HG02938 (cell line): ENCODE data around the gene ACSL5.
A peak's percentile ranks its signal among the peaks of the same experiment; 100 is the strongest.
"Not testable (repeated sequence)": the region's sequence is repeated elsewhere in the genome, so short reads cannot be mapped to it uniquely, and the experiment has no call there.

Source experiments
- ATAC-seq: cut with Tn5 transposase; IDR thresholded peaks from one replicate; pipeline ENCODE4 v1.9.1; 2021; ENCODE audit warnings: mild to moderate bottlenecking, moderate library complexity; ENCODE audit not compliant: unreplicated experiment

The ACSL5 gene

GRCh38 chr10:112372182-112372810 is 1.6 kb upstream of the ACSL5 start:
- ATAC-seq: not testable (repeated sequence)

GRCh38 chr10:112374724-112375541 is 1.0 kb downstream of the ACSL5 start:
- peak; percentile 26 for ATAC-seq

GRCh38 chr10:112375721-112376395 is 1.9 kb downstream of the ACSL5 start:
- peak; percentile 86 for ATAC-seq

GRCh38 chr10:112376396-112376790 is 2.5 kb downstream of the ACSL5 start:
- peak; percentile 22 for ATAC-seq

GRCh38 chr10:112377116-112377515 is 3.2 kb downstream of the ACSL5 start:
- ATAC-seq: not testable (repeated sequence)

GRCh38 chr10:112379635-112380296 is 5.8 kb downstream of the ACSL5 start:
- no peak for ATAC-seq

GRCh38 chr10:112382515-112383235 is 8.8 kb downstream of the ACSL5 start:
- ATAC-seq: no peak

- no peak for ATAC-seq
Observed at GRCh38 chr10:112383325-112383724, 9.4 kb downstream of the ACSL5 start.

GRCh38 chr10:112384141-112384540 is 10.2 kb downstream of the ACSL5 start:
- ATAC-seq: no peak

- ATAC-seq: no peak
Observed at GRCh38 chr10:112385201-112385600, 11.3 kb downstream of the ACSL5 start.

GRCh38 chr10:112388056-112388455 is 14.1 kb downstream of the ACSL5 start:
- ATAC-seq: not testable (repeated sequence)

- no peak for ATAC-seq
Observed at GRCh38 chr10:112388548-112388947, 14.6 kb downstream of the ACSL5 start.

- peak; percentile 58 for ATAC-seq
Observed at GRCh38 chr10:112389271-112389822, 15.4 kb downstream of the ACSL5 start.

- ATAC-seq: no peak
Observed at GRCh38 chr10:112390125-112390703, 16.3 kb downstream of the ACSL5 start.

- ATAC-seq: no peak
Observed at GRCh38 chr10:112393341-112393740, 19.4 kb downstream of the ACSL5 start.

- no peak for ATAC-seq
Observed at GRCh38 chr10:112393827-112394226, 19.9 kb downstream of the ACSL5 start.

- peak; percentile 38 for ATAC-seq
Observed at GRCh38 chr10:112394475-112394875, 20.6 kb downstream of the ACSL5 start.

GRCh38 chr10:112395809-112396530 is 22.1 kb downstream of the ACSL5 start:
- no peak for ATAC-seq

- ATAC-seq: no peak
Observed at GRCh38 chr10:112397592-112397991, 23.7 kb downstream of the ACSL5 start.
